ENCODE data around the gene RASA4.
"Not testable (repeated sequence)": the region's sequence is repeated elsewhere in the genome, so short reads cannot be mapped to it uniquely, and the experiment has no call there.

DNA sequence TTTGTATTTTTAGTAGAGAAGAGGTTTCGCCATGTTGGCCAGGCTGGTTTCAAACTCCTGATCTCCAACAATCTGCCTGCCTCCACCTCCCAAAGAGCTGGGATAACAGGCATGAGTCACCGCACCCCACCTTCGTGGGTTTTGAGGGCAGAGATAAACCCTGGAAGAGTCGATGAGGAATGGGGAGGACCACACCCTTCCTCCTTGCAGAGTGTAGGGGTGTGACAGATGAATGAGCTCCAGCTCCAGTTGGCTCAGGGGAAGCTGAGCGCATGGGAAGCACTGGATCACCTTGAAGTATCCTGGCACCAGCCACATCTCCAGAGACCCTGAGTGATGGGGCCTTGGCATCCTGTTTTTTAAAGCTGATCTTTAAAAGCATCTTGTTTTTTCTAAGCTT is 33.1 kb downstream of the RASA4 start:
- not testable (repeated sequence) for TF ChIP-seq TCF7L2 (IDR thresholded peaks at IDR 0.05; ENCODE audit: low read depth, low read length); CTCF (IDR thresholded peaks at IDR 0.05); POLR2AphosphoS5 (IDR thresholded peaks at IDR 0.05; ENCODE audit: low read depth, low read length); SIN3A (IDR thresholded peaks at IDR 0.05; ENCODE audit: borderline replicate concordance, insufficient read depth, low read depth, low read length)
- TF ChIP-seq, protein P1, sequence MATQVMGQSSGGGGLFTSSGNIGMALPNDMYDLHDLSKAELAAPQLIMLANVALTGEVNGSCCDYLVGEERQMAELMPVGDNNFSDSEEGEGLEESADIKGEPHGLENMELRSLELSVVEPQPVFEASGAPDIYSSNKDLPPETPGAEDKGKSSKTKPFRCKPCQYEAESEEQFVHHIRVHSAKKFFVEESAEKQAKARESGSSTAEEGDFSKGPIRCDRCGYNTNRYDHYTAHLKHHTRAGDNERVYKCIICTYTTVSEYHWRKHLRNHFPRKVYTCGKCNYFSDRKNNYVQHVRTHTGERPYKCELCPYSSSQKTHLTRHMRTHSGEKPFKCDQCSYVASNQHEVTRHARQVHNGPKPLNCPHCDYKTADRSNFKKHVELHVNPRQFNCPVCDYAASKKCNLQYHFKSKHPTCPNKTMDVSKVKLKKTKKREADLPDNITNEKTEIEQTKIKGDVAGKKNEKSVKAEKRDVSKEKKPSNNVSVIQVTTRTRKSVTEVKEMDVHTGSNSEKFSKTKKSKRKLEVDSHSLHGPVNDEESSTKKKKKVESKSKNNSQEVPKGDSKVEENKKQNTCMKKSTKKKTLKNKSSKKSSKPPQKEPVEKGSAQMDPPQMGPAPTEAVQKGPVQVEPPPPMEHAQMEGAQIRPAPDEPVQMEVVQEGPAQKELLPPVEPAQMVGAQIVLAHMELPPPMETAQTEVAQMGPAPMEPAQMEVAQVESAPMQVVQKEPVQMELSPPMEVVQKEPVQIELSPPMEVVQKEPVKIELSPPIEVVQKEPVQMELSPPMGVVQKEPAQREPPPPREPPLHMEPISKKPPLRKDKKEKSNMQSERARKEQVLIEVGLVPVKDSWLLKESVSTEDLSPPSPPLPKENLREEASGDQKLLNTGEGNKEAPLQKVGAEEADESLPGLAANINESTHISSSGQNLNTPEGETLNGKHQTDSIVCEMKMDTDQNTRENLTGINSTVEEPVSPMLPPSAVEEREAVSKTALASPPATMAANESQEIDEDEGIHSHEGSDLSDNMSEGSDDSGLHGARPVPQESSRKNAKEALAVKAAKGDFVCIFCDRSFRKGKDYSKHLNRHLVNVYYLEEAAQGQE (IDR thresholded peaks at IDR 0.05; ENCODE audit: insufficient read depth in 1 of 2, low read depth in 2 of 2, low read length in 1 of 2) = not testable (repeated sequence)
